Esophagus muscularis mucosa (tissue), 4 donors: Measurements from ENCODE around the gene GLG1.

Experiments used
- CTCF ChIP-seq, 3 experiments: fragments of 200-600 bp in 2 of 3; fragments of 450-650 bp in 1 of 3; sonication (generic) in 2 of 3; IDR thresholded peaks; one replicate each; pipeline ENCODE4 v1.5.1; 2017 to 2019; ENCODE audit warnings: antibody characterized with exemption in 3 of 3, mild to moderate bottlenecking in 2 of 3, moderate library complexity in 1 of 3
- EP300 ChIP-seq: sonication (generic); formaldehyde crosslinking; IDR thresholded peaks from one replicate; pipeline ENCODE4 v1.6.1; 2017; ENCODE audit warnings: antibody characterized with exemption
- POLR2A ChIP-seq: fragments of 450-650 bp; IDR thresholded peaks from one replicate; pipeline ENCODE4 v1.6.1; 2017; ENCODE audit warnings: antibody characterized with exemption, moderate library complexity, mild to moderate bottlenecking, low read depth

DNA sequence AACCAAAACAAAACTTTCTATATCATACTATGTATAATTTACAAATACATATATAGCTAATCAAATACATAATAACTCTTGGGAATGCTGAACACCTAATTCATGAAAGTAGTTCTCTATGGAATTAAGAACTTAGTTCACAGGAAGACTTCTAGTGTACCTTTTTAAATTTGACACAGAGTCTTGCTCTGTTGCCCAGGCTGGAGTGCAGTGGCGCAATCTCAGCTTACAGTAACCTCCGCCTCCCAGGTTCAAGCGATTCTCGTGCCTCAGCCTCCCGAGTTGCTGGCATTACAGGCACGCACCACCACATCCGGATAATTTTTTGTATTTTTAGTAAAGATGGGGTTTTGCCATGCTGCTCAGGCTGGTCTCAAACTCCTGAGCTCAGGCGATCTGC, 35.1 kb upstream of the GLG1 start:
- no peak for TF ChIP-seq EP300
- TF ChIP-seq POLR2A, result no peak
- TF ChIP-seq CTCF (IDR thresholded peaks at IDR 0.05), result no peak
